Cardiac muscle cell (in vitro differentiated cells and primary cell): Measurements from ENCODE around the gene MTMR3. TPM values are rescaled to one million over a fixed set of nuclear protein-coding genes. Genes with fewer than 3 reads are reported as not detected.
"Not testable (repeated sequence)": the region's sequence is repeated elsewhere in the genome, so short reads cannot be mapped to it uniquely, and the experiment has no call there.

ENCODE experiments used
- DNase-seq, 2 donors: peaks; one replicate each; pipeline versions ENCODE4 v3.0.0 to v3.0.0-alpha.2; 2010 to 2017; ENCODE audit warnings: low read depth in 1 of 2, low spot score in 1 of 2
- H3K27ac ChIP-seq: fragments of 200-600 bp; sonication (generic); 2 replicates; pipeline ENCODE4 v1.5.1; 2016
- H3K27me3 ChIP-seq: fragments of 200-600 bp; sonication (generic); 2 replicates; pipeline ENCODE4 v1.6.0; 2016; ENCODE audit warnings: control low read depth
- H3K36me3 ChIP-seq: fragments of 200-600 bp; sonication (generic); 2 replicates; pipeline ENCODE4 v1.5.1; 2016; ENCODE audit warnings: control low read depth
- H3K4me1 ChIP-seq: fragments of 200-600 bp; sonication (generic); 2 replicates; pipeline ENCODE4 v1.8.1; 2017; ENCODE audit warnings: low read depth, mild to moderate bottlenecking, mixed run types
- H3K4me3 ChIP-seq: fragments of 200-600 bp; sonication (generic); 2 replicates; pipeline ENCODE4 v1.5.1; 2016; ENCODE audit warnings: mild to moderate bottlenecking
- H3K9me3 ChIP-seq: fragments of 200-600 bp; sonication (generic); 2 replicates; pipeline ENCODE4 v1.5.1; 2017; ENCODE audit warnings: low read depth, mild to moderate bottlenecking, control low read depth
- polyA plus RNA-seq: library from polyadenylated mRNA; unstranded; fragments of >200 nt; fragmentation: Nextera tagmentation; extraction: Ambion mirVana; gene quantifications from 2 replicates; pipeline ENCODE4 v1.2.1, GENCODE V29; 2016
- total RNA-seq: library from RNA; depleted of rRNA; stranded (reverse); fragments of >200 nt; gene quantifications from 2 replicates; pipeline ENCODE4 v1.2.3, GENCODE V29; 2016
- TF ChIP-seq, protein P1 (sequence below): IDR thresholded peaks from 2 replicates; pipeline ENCODE4 v1.5.1; 2012; ENCODE audit warnings: low read depth, mild to moderate bottlenecking, low read length

MTMR3 gene
- total and polyA plus RNA-seq, 2 experiments from 2014 or later = 10.1 to 22.0 TPM

GRCh38 chr22:29967461-29967860 is 84.5 kb downstream of the MTMR3 start:
- Histone ChIP-seq H3K4me1 (no peaks in the 10 kb centered on the region), H3K4me3 (no peak overlapping the region), H3K27me3 (no peaks in the 10 kb centered on the region), H3K36me3 (no peaks in the 10 kb centered on the region), H3K27ac (no peak overlapping the region), H3K9me3 (no peaks in the 10 kb centered on the region)
- TF ChIP-seq, protein P1, sequence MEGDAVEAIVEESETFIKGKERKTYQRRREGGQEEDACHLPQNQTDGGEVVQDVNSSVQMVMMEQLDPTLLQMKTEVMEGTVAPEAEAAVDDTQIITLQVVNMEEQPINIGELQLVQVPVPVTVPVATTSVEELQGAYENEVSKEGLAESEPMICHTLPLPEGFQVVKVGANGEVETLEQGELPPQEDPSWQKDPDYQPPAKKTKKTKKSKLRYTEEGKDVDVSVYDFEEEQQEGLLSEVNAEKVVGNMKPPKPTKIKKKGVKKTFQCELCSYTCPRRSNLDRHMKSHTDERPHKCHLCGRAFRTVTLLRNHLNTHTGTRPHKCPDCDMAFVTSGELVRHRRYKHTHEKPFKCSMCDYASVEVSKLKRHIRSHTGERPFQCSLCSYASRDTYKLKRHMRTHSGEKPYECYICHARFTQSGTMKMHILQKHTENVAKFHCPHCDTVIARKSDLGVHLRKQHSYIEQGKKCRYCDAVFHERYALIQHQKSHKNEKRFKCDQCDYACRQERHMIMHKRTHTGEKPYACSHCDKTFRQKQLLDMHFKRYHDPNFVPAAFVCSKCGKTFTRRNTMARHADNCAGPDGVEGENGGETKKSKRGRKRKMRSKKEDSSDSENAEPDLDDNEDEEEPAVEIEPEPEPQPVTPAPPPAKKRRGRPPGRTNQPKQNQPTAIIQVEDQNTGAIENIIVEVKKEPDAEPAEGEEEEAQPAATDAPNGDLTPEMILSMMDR = no peak
- DNase-seq = no peak

DNA sequence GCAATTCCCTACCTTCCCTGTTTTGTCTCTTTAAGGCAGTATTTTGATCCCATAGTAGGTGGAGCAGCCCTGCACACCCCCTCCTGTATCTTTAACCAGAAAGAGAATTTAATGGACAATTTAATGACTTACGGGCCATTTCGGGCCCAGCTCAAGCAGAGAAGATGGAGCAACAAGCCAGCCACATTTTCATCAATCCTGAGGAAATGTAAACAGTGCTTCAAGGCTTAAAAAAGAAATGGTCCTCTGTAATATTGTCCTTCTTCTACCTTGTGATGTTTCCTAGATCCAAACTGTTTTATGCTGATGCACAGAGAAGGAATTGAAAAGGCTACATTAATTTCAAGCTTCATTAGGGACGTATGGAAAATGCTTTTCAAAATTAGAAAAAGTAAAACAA is 88.6 kb downstream of the MTMR3 start:
- TF ChIP-seq, protein P1 = no peak

DNA sequence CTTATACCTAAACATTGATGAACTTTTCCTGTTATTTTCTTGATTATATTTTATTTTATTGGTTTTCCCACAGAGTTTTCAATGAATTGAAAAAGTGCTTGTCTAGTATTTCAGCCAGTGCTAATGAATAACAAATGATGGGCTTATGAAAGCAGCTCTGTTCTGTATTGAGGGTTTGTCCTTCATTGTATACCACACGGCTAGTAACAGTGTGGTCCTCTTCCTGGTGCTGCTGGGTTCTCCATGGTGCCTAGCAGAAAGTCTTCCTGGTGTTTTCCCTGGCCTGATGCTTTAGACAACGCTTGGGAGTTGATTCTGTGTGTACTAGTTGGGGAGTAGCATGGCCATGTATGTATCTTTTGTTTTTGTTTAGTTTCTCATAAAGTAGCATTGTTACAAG is 89.1 kb downstream of the MTMR3 start:
- H3K36me3 ChIP-seq = no peaks in the 10 kb centered on the region
- TF ChIP-seq, protein P1 = no peak
- H3K27ac ChIP-seq = no peak overlapping the region
- H3K4me3 ChIP-seq = no peak overlapping the region
- no peaks in the 10 kb centered on the region for H3K27me3 ChIP-seq
- H3K9me3 ChIP-seq = no peaks in the 10 kb centered on the region
- DNase-seq = no peak
- no peaks in the 10 kb centered on the region for H3K4me1 ChIP-seq

More for the DNA sequence above, 88.6 kb downstream of the MTMR3 start:
- Histone ChIP-seq H3K27ac (no peak overlapping the region), H3K27me3 (no peaks in the 10 kb centered on the region), H3K9me3 (no peaks in the 10 kb centered on the region), H3K36me3 (no peaks in the 10 kb centered on the region), H3K4me1 (no peaks in the 10 kb centered on the region), H3K4me3 (no peak overlapping the region)
- no peak for DNase-seq

- Histone ChIP-seq H3K9me3 (no peaks in the 10 kb centered on the region), H3K27ac (no peak overlapping the region), H3K27me3 (no peaks in the 10 kb centered on the region), H3K4me3 (no peak overlapping the region), H3K4me1 (no peaks in the 10 kb centered on the region), H3K36me3 (no peaks in the 10 kb centered on the region)
- no peak for DNase-seq
- TF ChIP-seq, protein P1 = no peak
Observed at GRCh38 chr22:29973269-29973668, 90.3 kb downstream of the MTMR3 start.

- DNase-seq = peak in 1 of 2 donors; percentile 15
- H3K27ac ChIP-seq = not testable (repeated sequence)
Observed at GRCh38 chr22:29973680-29974079, 90.7 kb downstream of the MTMR3 start.

GRCh38 chr22:29975494-29975893 is 92.5 kb downstream of the MTMR3 start:
- Histone ChIP-seq H3K9me3 (no peaks in the 10 kb centered on the region), H3K36me3 (peaks cover 3% of the 10 kb centered on the region), H3K4me3 (no peak overlapping the region), H3K27ac (no peak overlapping the region), H3K27me3 (no peaks in the 10 kb centered on the region), H3K4me1 (no peaks in the 10 kb centered on the region)
- TF ChIP-seq, protein P1 = no peak
- no peak for DNase-seq

More at GRCh38 chr22:29973680-29974079, 90.7 kb downstream of the MTMR3 start:
- not testable (repeated sequence) for H3K27me3 ChIP-seq, H3K4me1 ChIP-seq, H3K4me3 ChIP-seq, H3K9me3 ChIP-seq, H3K36me3 ChIP-seq
